ENCODE data around the gene TTC27. TPM values are rescaled to one million over a fixed set of nuclear protein-coding genes. Genes with fewer than 3 reads are reported as not detected.

The TTC27 gene
- total RNA-seq, 2 donors from 2014 or later = 16.4 to 20.3 TPM

DNA sequence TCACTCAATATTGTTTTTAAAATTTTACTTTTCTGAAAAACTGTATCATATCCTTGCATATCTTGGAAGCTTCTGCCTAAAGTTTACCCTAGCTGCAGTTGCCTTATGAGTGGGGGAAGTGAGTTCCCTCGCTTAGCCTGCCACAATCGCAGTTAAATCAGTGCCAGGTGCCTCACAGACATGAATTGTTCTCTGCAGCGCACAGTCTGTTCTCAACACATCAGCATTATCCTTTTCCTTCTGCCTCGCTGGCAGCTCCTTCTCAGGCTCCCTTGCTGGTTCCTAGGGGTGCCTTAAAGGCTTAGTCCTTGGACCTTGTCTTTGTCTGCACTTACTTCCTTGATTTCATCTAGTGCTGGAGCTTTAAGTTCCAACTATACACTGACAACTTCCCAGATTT lies 132.8 kb downstream of the TTC27 start:
- H3K9me3 ChIP-seq (ENCODE audit: control insufficient read depth, low read length) = no peaks in the 10 kb centered on the region
- DNase-seq = no peak
- no peak for TF ChIP-seq CTCF (conservative IDR thresholded peaks at IDR 0.05)
- H3K27me3 Mint-ChIP-seq (ENCODE audit: insufficient read depth) = no peaks in the 10 kb centered on the region
- no peaks in the 10 kb centered on the region for H3K4me1 Mint-ChIP-seq
- 92 to 94% methylated on average over 4 of the region's 4 CpGs for WGBS, 2 experiments (ENCODE audit: insufficient coverage in 1 of 2, insufficient read length in 1 of 2)
- no peak overlapping the region for H3K4me3 Mint-ChIP-seq
- no peak overlapping the region for H3K27ac Mint-ChIP-seq
- no peaks in the 10 kb centered on the region for H3K9me3 Mint-ChIP-seq
- H3K9ac ChIP-seq (ENCODE audit: extremely low read depth, low read length, poor library complexity, severe bottlenecking) = no peak overlapping the region
- no peak overlapping the region for H3K27ac ChIP-seq (ENCODE audit: low read depth, low read length)
- H3K4me3 ChIP-seq (ENCODE audit: low read length) = no peak overlapping the region
- no peaks in the 10 kb centered on the region for H3K4me1 ChIP-seq (ENCODE audit: control insufficient read depth, insufficient read depth, low read length)
- no peaks in the 10 kb centered on the region for H3K27me3 ChIP-seq (ENCODE audit: control insufficient read depth, insufficient read depth, low read length, poor library complexity, severe bottlenecking)
- peaks cover 9% of the 10 kb centered on the region for H3K36me3 ChIP-seq (ENCODE audit: control insufficient read depth, insufficient read depth, low read length)
- peaks cover 16% of the 10 kb centered on the region for H3K36me3 Mint-ChIP-seq (ENCODE audit: low read depth)

DNA sequence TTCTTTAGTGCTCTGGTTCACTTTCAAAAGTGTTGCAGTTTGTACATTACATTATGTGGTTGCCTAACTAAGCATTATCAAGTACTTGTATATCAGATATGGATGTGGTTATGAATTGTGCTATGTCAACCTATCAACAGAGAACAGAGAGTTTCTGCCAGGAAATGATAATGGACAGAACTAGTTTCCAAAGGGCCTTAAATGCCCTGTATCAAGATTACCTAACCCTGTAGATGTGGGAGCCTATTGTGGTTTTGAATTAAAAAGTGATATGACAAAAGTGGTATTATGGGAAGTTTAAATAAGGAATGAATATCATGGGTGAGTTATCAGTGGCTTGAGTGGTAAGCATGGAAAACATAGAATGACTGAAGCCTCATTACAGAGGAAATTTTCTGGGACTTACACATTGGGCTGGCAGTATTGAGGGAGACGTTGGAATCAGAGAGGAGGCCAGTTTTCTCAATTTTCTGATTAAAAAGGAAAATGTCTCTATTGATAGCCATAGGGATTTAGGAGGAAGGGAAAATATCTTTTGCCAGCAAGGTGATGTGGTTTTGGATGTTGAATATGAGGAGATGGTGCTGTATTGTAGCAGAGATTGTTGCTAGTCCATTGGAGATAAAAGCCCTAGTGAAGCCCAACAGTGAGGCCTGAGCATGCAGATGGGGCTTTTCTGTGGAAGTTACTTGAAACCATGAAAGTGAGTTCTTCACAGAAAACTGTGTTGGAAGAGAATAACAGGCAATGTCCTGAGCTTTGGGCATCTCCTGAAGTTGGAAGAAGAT lies 140.7 kb downstream of the TTC27 start:
- H3K27me3 Mint-ChIP-seq (ENCODE audit: insufficient read depth) = no peaks in the 10 kb centered on the region
- H3K4me1 Mint-ChIP-seq = peaks cover 8% of the 10 kb centered on the region
- no peak for DNase-seq
- H3K9me3 ChIP-seq (ENCODE audit: control insufficient read depth, low read length) = no peaks in the 10 kb centered on the region
- no peak overlapping the region for H3K9ac ChIP-seq (ENCODE audit: extremely low read depth, low read length, poor library complexity, severe bottlenecking)
- H3K36me3 ChIP-seq (ENCODE audit: control insufficient read depth, insufficient read depth, low read length) = peaks cover 3% of the 10 kb centered on the region
- H3K4me1 ChIP-seq (ENCODE audit: control insufficient read depth, insufficient read depth, low read length) = peaks cover 6% of the 10 kb centered on the region
- H3K4me3 Mint-ChIP-seq = no peak overlapping the region
- H3K4me3 ChIP-seq (ENCODE audit: low read length) = no peak overlapping the region
- WGBS, 2 experiments (ENCODE audit: insufficient coverage in 1 of 2, insufficient read length in 1 of 2) = 89 to 100% methylated on average over 1 of the region's 1 CpG
- no peak for TF ChIP-seq CTCF (conservative IDR thresholded peaks at IDR 0.05)
- no peak overlapping the region for H3K27ac ChIP-seq (ENCODE audit: low read depth, low read length)
- no peaks in the 10 kb centered on the region for H3K36me3 Mint-ChIP-seq (ENCODE audit: low read depth)
- no peaks in the 10 kb centered on the region for H3K27me3 ChIP-seq (ENCODE audit: control insufficient read depth, insufficient read depth, low read length, poor library complexity, severe bottlenecking)
- H3K27ac Mint-ChIP-seq = no peak overlapping the region
- H3K9me3 Mint-ChIP-seq = no peaks in the 10 kb centered on the region

GRCh38 chr2:32770360-32770759 lies 142.5 kb downstream of the TTC27 start:
- no peaks in the 10 kb centered on the region for H3K9me3 Mint-ChIP-seq
- no peak overlapping the region for H3K27ac Mint-ChIP-seq
- no peaks in the 10 kb centered on the region for H3K36me3 Mint-ChIP-seq (ENCODE audit: low read depth)
- peaks cover 8% of the 10 kb centered on the region for H3K4me1 Mint-ChIP-seq
- DNase-seq = no peak
- no peaks in the 10 kb centered on the region for H3K27me3 ChIP-seq (ENCODE audit: control insufficient read depth, insufficient read depth, low read length, poor library complexity, severe bottlenecking)
- no peak overlapping the region for H3K9ac ChIP-seq (ENCODE audit: extremely low read depth, low read length, poor library complexity, severe bottlenecking)
- no peaks in the 10 kb centered on the region for H3K9me3 ChIP-seq (ENCODE audit: control insufficient read depth, low read length)
- no peak overlapping the region for H3K4me3 Mint-ChIP-seq
- no peak overlapping the region for H3K4me3 ChIP-seq (ENCODE audit: low read length)
- H3K27ac ChIP-seq (ENCODE audit: low read depth, low read length) = no peak overlapping the region
- peaks cover 3% of the 10 kb centered on the region for H3K36me3 ChIP-seq (ENCODE audit: control insufficient read depth, insufficient read depth, low read length)
- 91 to 98% methylated on average over 4 to 5 of the region's 5 CpGs for WGBS, 2 experiments (ENCODE audit: insufficient coverage in 1 of 2, insufficient read length in 1 of 2)
- peaks cover 6% of the 10 kb centered on the region for H3K4me1 ChIP-seq (ENCODE audit: control insufficient read depth, insufficient read depth, low read length)
- TF ChIP-seq CTCF (conservative IDR thresholded peaks at IDR 0.05) = no peak
- H3K27me3 Mint-ChIP-seq (ENCODE audit: insufficient read depth) = no peaks in the 10 kb centered on the region

Data from endodermal cell (in vitro differentiated cells).